Measurements from ENCODE around the gene PMPCA. TPM values are rescaled to one million over a fixed set of nuclear protein-coding genes. Genes with fewer than 3 reads are reported as not detected.

The PMPCA gene, protein sequence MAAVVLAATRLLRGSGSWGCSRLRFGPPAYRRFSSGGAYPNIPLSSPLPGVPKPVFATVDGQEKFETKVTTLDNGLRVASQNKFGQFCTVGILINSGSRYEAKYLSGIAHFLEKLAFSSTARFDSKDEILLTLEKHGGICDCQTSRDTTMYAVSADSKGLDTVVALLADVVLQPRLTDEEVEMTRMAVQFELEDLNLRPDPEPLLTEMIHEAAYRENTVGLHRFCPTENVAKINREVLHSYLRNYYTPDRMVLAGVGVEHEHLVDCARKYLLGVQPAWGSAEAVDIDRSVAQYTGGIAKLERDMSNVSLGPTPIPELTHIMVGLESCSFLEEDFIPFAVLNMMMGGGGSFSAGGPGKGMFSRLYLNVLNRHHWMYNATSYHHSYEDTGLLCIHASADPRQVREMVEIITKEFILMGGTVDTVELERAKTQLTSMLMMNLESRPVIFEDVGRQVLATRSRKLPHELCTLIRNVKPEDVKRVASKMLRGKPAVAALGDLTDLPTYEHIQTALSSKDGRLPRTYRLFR
- 53.7 TPM for total RNA-seq

GRCh38 chr9:136410500-136411287 is at the start of gene PMPCA, which contains the start of gene ENTR1:
Gene PMPCA, plus strand, starts transcription at chr9:136410658. Its CDS starts 11 bp downstream, at chr9:136410669.
Gene ENTR1, minus strand, starts transcription at chr9:136410614. Its CDS starts 217 bp downstream, at chr9:136410397.

GRCh38 chr9:136363106-136363948 is 47.1 kb upstream of the PMPCA start, which contains the start of gene DNLZ:
Gene DNLZ, minus strand, starts transcription at chr9:136363744. Its CDS starts 30 bp downstream, at chr9:136363714.

GRCh38 chr9:136373300-136374182 is 36.9 kb upstream of the PMPCA start, which contains the start of gene CARD9:
Gene CARD9, minus strand, starts transcription at chr9:136373669. Its CDS starts 1,591 bp downstream, at chr9:136372078.

GRCh38 chr9:136400038-136400834 is 10.2 kb upstream of the PMPCA start, which contains the start of gene SNAPC4:
Gene SNAPC4, minus strand, starts transcription at chr9:136400170. Its CDS starts 1,742 bp downstream, at chr9:136398428.

DNA sequence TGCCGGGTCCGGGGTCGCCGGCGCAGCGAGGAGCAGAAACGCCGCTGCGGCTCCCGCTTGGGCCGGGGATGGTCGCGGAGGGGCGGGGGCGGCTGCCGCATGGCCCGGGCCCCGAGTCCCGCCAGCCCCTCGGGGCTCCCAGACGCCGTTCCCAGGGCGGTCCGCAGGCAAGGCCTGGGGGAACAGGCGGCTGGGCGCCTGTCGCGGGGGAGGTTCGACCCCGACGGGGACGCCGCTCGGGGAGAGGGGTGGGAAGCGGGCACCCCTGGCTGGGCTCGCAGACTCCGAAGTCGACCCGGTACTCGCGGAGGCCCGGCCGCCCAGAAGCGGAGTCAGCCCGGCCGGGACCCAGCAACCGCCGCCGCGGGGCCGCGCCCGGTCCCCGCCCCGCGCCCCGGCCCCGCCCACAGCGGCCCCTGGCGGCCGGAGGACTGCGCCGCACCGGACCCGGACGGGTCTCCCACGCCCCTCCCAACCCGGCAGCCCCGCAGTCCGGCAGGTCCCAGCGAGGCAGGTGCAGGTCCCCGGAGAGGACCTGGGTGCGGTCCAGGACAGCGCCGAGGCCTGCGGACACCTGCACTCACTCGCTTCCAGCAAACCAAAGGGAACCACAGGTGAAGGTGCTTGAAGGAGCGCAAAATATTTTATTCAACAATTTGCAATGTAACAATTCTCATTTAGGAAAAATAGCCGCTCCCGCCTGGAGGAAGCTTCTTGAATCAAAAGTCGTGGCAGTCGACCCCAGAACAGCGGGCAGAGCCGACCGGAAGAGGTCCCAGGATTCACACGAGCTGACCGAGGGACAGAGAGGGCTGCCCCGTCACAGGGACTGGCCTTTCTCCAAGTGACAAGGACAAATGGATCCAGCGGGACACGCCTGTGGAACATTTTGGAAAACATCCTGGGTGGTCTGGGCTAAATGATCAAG is 29.3 kb downstream of the PMPCA start, which contains the start of gene INPP5E:
Gene INPP5E (minus strand): TSS at position 365 of the 928 bp plus-strand sequence. CDS start 426 bp downstream, outside the sequence.

Other genes starting within 250 kb of the PMPCA start
- 18.5 TPM for gene LHX3, start 205.5 kb upstream of the PMPCA start, total RNA-seq
- 20.5 TPM for gene QSOX2, start 164.8 kb upstream of the PMPCA start, total RNA-seq
- gene CCDC187, start 106.6 kb upstream of the PMPCA start, total RNA-seq: 0.66 TPM
- gene GPSM1, start 83.1 kb upstream of the PMPCA start, total RNA-seq: 98.5 TPM
- gene DNLZ, start 46.9 kb upstream of the PMPCA start, total RNA-seq: 4.3 TPM
- 7.9 TPM for gene CARD9, start 37.0 kb upstream of the PMPCA start, total RNA-seq
- 14.7 TPM for gene SNAPC4, start 10.5 kb upstream of the PMPCA start, total RNA-seq
- gene ENTR1, start within 50 bp of the PMPCA start, total RNA-seq: 25.7 TPM
- gene INPP5E, start 29.2 kb downstream of the PMPCA start, total RNA-seq: 11.9 TPM
- gene SEC16A, start 72.4 kb downstream of the PMPCA start, total RNA-seq: 53.3 TPM
- gene NOTCH1, start 135.4 kb downstream of the PMPCA start, total RNA-seq: 156 TPM